Dedifferentiated amniotic fluid mesenchymal stem cell (primary cell): ENCODE data around the gene DDX25.

Experiments
- DNase-seq: peaks from one replicate; pipeline ENCODE4 v3.0.0-alpha.2; 2016; ENCODE audit errors: extremely low spot score

The DDX25 gene

GRCh38 chr11:125978181-125978716, 73.9 kb downstream of the DDX25 start:
- no peak for DNase-seq
